ENCODE data around the gene CPT1C. TPM values are rescaled to one million over a fixed set of nuclear protein-coding genes. Genes with fewer than 3 reads are reported as not detected.

Gene CPT1C
- total and polyA plus RNA-seq, 2 donors (not counting 1 experiment from before 2014, with no cell fraction given): 0.30 to 1.7 TPM

GRCh38 chr19:49660338-49660961, 30.5 kb upstream of the CPT1C start:
- ChIA-PET CTCF (no interaction called here), POLR2A (interaction anchor here (0.7 kb wide), 2 partner anchors 245 to 706 kb away, joined by 4 to 5 read pairs; partner anchors contain the start of gene BAX)
- H3K9ac ChIP-seq (ENCODE audit: low read length): no peak overlapping the region
- H3K4me2 ChIP-seq (replicated peaks; ENCODE audit: low read depth, low read length, poor library complexity, severe bottlenecking): no peak overlapping the region
- WGBS (ENCODE audit: insufficient coverage): 100% methylated on average over 14 of the region's 15 CpGs
- no peaks in the 10 kb centered on the region for H3K27me3 ChIP-seq (replicated peaks in 1 of 4; ENCODE audit: control extremely low read depth in 1 of 4, control insufficient read depth in 3 of 4, insufficient read depth in 4 of 4, low read length in 3 of 4)
- no peaks in the 10 kb centered on the region for H3K9me3 Mint-ChIP-seq (ENCODE audit: insufficient read depth)
- no peaks in the 10 kb centered on the region for H3K9me3 ChIP-seq (ENCODE audit: control extremely low read depth in 1 of 3, control insufficient read depth in 2 of 3, insufficient read depth in 1 of 3, low read length in 2 of 3)
- H3K27ac Mint-ChIP-seq: no peak overlapping the region
- H3K27me3 Mint-ChIP-seq: no peaks in the 10 kb centered on the region
- DNase-seq (no peak), ATAC-seq (ENCODE audit: low read depth) (no peak)
- H3K36me3 ChIP-seq (replicated peaks in 1 of 2; ENCODE audit: control extremely low read depth in 1 of 2, control insufficient read depth in 1 of 2, extremely low read depth in 1 of 2, insufficient read depth in 2 of 2, low read length in 1 of 2): peaks cover 3 to 67% of the 10 kb centered on the region in 2 experiments
- intact Hi-C loops (cut with micrococcal nuclease): no loop called here
- H3K4me1 Mint-ChIP-seq: peaks cover 21% of the 10 kb centered on the region
- no peak overlapping the region for H3K4me3 Mint-ChIP-seq
- H3K4me1 ChIP-seq (ENCODE audit: control insufficient read depth in 2 of 2, insufficient read depth in 2 of 2, low read length in 2 of 2): peaks cover 9 to 20% of the 10 kb centered on the region in 2 donors
- H2AFZ ChIP-seq (ENCODE audit: insufficient read depth, low read depth, low read length, poor library complexity, severe bottlenecking): no peak overlapping the region
- H3K79me2 ChIP-seq (ENCODE audit: control insufficient read depth, insufficient read depth, low read length): peaks cover 35% of the 10 kb centered on the region
- no peak overlapping the region for H3K27ac ChIP-seq (ENCODE audit: low read length in 2 of 2)
- H3K4me3 ChIP-seq (ENCODE audit: control extremely low read depth in 1 of 5, extremely low read depth in 1 of 5, insufficient read depth in 1 of 5, low read depth in 2 of 5, low read length in 4 of 5): no peak overlapping the region
- TF ChIP-seq EZH2 (IDR thresholded peaks at IDR 0.05; ENCODE audit: borderline replicate concordance, insufficient read depth, low read depth, low read length, poor library complexity, severe bottlenecking) (no peak), CTCF (IDR thresholded peaks at IDR 0.05) (no peak)
- H4K20me1 ChIP-seq (ENCODE audit: control insufficient read depth, insufficient read depth, low read length, poor library complexity, severe bottlenecking): peaks cover 79% of the 10 kb centered on the region

- CTCF ChIA-PET: interaction anchor here (0.8 kb wide), 1 partner anchor 867 kb away, joined by 3 read pairs; no protein-coding TSS in a partner anchor
- H3K27ac ChIP-seq (ENCODE audit: low read length in 2 of 2): no peak overlapping the region
- 98% methylated on average over 10 of the region's 16 CpGs for WGBS (ENCODE audit: insufficient coverage)
- ATAC-seq (ENCODE audit: low read depth): no peak
- peaks cover 71% of the 10 kb centered on the region for H4K20me1 ChIP-seq (ENCODE audit: control insufficient read depth, insufficient read depth, low read length, poor library complexity, severe bottlenecking)
- intact Hi-C loops (cut with micrococcal nuclease): no loop called here
- DNase-seq: no peak
- H3K27me3 Mint-ChIP-seq: no peaks in the 10 kb centered on the region
- H3K4me3 Mint-ChIP-seq: no peak overlapping the region
- peaks cover 16 to 30% of the 10 kb centered on the region in 2 donors for H3K4me1 ChIP-seq (ENCODE audit: control insufficient read depth in 2 of 2, insufficient read depth in 2 of 2, low read length in 2 of 2)
- no peak for TF ChIP-seq EZH2 (IDR thresholded peaks at IDR 0.05; ENCODE audit: borderline replicate concordance, insufficient read depth, low read depth, low read length, poor library complexity, severe bottlenecking)
- TF ChIP-seq CTCF (IDR thresholded peaks at IDR 0.05): no peak
- no peaks in the 10 kb centered on the region for H3K9me3 Mint-ChIP-seq (ENCODE audit: insufficient read depth)
- H3K4me3 ChIP-seq (ENCODE audit: control extremely low read depth in 1 of 5, extremely low read depth in 1 of 5, insufficient read depth in 1 of 5, low read depth in 2 of 5, low read length in 4 of 5): no peak overlapping the region
- H3K27ac Mint-ChIP-seq: no peak overlapping the region
- H3K27me3 ChIP-seq (replicated peaks in 1 of 4; ENCODE audit: control extremely low read depth in 1 of 4, control insufficient read depth in 3 of 4, insufficient read depth in 4 of 4, low read length in 3 of 4): no peaks in the 10 kb centered on the region
- no peaks in the 10 kb centered on the region for H3K9me3 ChIP-seq (ENCODE audit: control extremely low read depth in 1 of 3, control insufficient read depth in 2 of 3, insufficient read depth in 1 of 3, low read length in 2 of 3)
- H2AFZ ChIP-seq (ENCODE audit: insufficient read depth, low read depth, low read length, poor library complexity, severe bottlenecking): no peak overlapping the region
- no peak overlapping the region for H3K4me2 ChIP-seq (replicated peaks; ENCODE audit: low read depth, low read length, poor library complexity, severe bottlenecking)
- peaks cover 3 to 54% of the 10 kb centered on the region in 2 experiments for H3K36me3 ChIP-seq (replicated peaks in 1 of 2; ENCODE audit: control extremely low read depth in 1 of 2, control insufficient read depth in 1 of 2, extremely low read depth in 1 of 2, insufficient read depth in 2 of 2, low read length in 1 of 2)
- POLR2A ChIA-PET: interaction anchor here (0.5 kb wide), 1 partner anchor 13 kb away, joined by 4 read pairs; no protein-coding TSS in a partner anchor
- H3K9ac ChIP-seq (ENCODE audit: low read length): no peak overlapping the region
- H3K4me1 Mint-ChIP-seq: peaks cover 31% of the 10 kb centered on the region
- peaks cover 42% of the 10 kb centered on the region for H3K79me2 ChIP-seq (ENCODE audit: control insufficient read depth, insufficient read depth, low read length)
Observed at GRCh38 chr19:49662011-49662410, 28.9 kb upstream of the CPT1C start.
